ENCODE measurements around the gene HES7. TPM values are rescaled to one million over a fixed set of nuclear protein-coding genes. Genes with fewer than 3 reads are reported as not detected.

Gene HES7
- total RNA-seq, 1 experiment from 2014 or later = 0.61 TPM

DNA sequence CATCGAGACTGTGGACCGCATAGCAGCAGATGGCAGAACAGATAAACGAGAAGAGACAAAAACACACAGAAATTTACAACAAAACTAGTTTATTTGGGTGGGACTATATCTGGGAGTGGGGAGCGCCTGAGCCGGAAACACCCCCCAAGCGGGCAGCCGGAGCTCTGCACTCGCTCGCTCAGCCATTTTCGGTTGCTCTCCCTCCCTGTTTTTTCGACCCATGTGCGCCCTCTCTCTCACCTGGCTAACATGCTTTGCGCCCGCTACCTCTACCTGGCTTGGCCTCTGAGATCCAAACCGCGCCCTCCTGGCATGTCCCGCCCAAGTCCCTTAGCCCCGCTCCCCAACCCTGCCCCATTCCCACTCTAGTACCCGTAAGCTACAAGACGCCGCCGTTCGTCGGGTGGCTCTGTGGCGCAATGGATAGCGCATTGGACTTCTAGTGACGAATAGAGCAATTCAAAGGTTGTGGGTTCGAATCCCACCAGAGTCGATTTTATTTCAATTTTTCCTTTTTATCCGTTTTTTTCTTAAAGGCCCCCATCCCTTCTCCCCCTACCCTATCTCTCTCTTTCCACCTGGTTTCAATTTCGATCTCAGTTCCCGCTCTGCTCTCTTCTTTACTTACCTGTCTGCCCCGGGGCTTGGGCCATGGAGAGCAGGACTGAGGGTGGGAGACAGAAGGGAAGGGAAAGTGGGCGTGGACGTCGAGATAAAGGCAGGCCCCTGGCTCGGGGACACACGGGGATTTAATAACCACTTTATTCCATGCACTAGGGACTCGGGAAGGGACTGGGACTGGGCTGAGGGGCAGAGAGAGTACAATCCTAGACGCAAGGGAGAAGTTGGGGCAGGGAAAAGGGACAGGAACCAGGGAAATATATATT lies 3.1 kb downstream of the HES7 start:
- H3K36me3 ChIP-seq (ENCODE audit: control insufficient read depth in 1 of 2, insufficient read depth in 2 of 2, low read length in 2 of 2) = no peaks in the 10 kb centered on the region
- no peaks in the 10 kb centered on the region for H3K9me2 ChIP-seq (ENCODE audit: insufficient read depth)
- H3K27me3 ChIP-seq (ENCODE audit: insufficient read depth, low read length) = no peaks in the 10 kb centered on the region
- peak overlapping the region; percentile 52 to 61 for H3K4me3 ChIP-seq (replicated peaks in 1 of 2; ENCODE audit: low read depth in 1 of 2, low read length in 2 of 2)
- BruUV-seq (replicated peaks) = no TSS peak
- peak overlapping the region; percentile 63 for H3K9ac ChIP-seq (ENCODE audit: low read length)
- H2AFZ ChIP-seq (ENCODE audit: low read depth, low read length, poor library complexity, severe bottlenecking) = peak overlapping the region; percentile 77
- H4K20me1 ChIP-seq (ENCODE audit: insufficient read depth) = peaks cover 3% of the 10 kb centered on the region; the same call in 1 of the 2 replicates
- peak; percentile 88 for DNase-seq (ENCODE audit: low read depth, low spot score)
- H3K79me2 ChIP-seq (ENCODE audit: insufficient read depth, low read length) = no peaks in the 10 kb centered on the region
- ATAC-seq = peak; percentile 39
- H3K27ac ChIP-seq (ENCODE audit: low read depth, low read length) = peak overlapping the region; percentile 62
- CTCF ChIA-PET = interaction anchor here (1.0 to 4.0 kb wide), 10 partner anchors 10 to 101 kb away, joined by 3 to 26 read pairs (median 7); partner anchors contain the start of gene AURKB
- POLR2A ChIA-PET = interaction anchor here (1.0 to 4.1 kb wide), 8 partner anchors 10 to 101 kb away, joined by 3 to 43 read pairs (median 5); partner anchors contain the start of gene AURKB
- H3K4me1 ChIP-seq (ENCODE audit: control insufficient read depth in 1 of 2, insufficient read depth in 2 of 2, low read length in 2 of 2) = peaks cover 23 to 73% of the 10 kb centered on the region in 2 experiments
- intact Hi-C loops (cut with micrococcal nuclease) = loop anchor here (2.0 to 10.0 kb wide), 3 partner anchors 18 to 264 kb away; partner anchors contain the start of gene RPL26
- H3K9me3 ChIP-seq (ENCODE audit: control insufficient read depth in 1 of 2, insufficient read depth in 1 of 2, low read depth in 1 of 2, low read length in 2 of 2) = no peaks in the 10 kb centered on the region
- TF ChIP-seq POLR2AphosphoS5 (IDR thresholded peaks at IDR 0.05; ENCODE audit: low read depth, low read length) (no peak; the same call in 1 of the 2 replicates), EZH2 (IDR thresholded peaks at IDR 0.05) (no peak), SIN3A (IDR thresholded peaks at IDR 0.05; ENCODE audit: low read depth) (no peak), POLR2A (IDR thresholded peaks at IDR 0.05; ENCODE audit: borderline replicate concordance, extremely low read depth, insufficient read depth, insufficient read length) (no peak), CEBPB (IDR thresholded peaks at IDR 0.05; ENCODE audit: low read depth) (no peak), ELF1 (IDR thresholded peaks at IDR 0.05; ENCODE audit: borderline replicate concordance, low read depth) (no peak), SRF (IDR thresholded peaks at IDR 0.05; ENCODE audit: low read depth) (no peak), RAD21 (IDR thresholded peaks at IDR 0.05; ENCODE audit: low read depth) (0 out of 2 replicates have a peak, but pooled peaks have one; percentile 12), FOSL1 (IDR thresholded peaks at IDR 0.05; ENCODE audit: low read depth) (no peak), CBX3 (IDR thresholded peaks at IDR 0.05; ENCODE audit: low read depth) (0 out of 2 replicates have a peak, but pooled peaks have one; percentile 31)
- TF ChIP-seq, protein P1, sequence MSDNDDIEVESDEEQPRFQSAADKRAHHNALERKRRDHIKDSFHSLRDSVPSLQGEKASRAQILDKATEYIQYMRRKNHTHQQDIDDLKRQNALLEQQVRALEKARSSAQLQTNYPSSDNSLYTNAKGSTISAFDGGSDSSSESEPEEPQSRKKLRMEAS (IDR thresholded peaks at IDR 0.05) = peak; percentile 67
- TF ChIP-seq, protein P2, sequence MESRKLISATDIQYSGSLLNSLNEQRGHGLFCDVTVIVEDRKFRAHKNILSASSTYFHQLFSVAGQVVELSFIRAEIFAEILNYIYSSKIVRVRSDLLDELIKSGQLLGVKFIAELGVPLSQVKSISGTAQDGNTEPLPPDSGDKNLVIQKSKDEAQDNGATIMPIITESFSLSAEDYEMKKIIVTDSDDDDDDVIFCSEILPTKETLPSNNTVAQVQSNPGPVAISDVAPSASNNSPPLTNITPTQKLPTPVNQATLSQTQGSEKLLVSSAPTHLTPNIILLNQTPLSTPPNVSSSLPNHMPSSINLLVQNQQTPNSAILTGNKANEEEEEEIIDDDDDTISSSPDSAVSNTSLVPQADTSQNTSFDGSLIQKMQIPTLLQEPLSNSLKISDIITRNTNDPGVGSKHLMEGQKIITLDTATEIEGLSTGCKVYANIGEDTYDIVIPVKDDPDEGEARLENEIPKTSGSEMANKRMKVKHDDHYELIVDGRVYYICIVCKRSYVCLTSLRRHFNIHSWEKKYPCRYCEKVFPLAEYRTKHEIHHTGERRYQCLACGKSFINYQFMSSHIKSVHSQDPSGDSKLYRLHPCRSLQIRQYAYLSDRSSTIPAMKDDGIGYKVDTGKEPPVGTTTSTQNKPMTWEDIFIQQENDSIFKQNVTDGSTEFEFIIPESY (IDR thresholded peaks at IDR 0.05; ENCODE audit: extremely low read depth, insufficient replicate concordance, low read length) = peak; percentile 64
- TF ChIP-seq, protein P3, sequence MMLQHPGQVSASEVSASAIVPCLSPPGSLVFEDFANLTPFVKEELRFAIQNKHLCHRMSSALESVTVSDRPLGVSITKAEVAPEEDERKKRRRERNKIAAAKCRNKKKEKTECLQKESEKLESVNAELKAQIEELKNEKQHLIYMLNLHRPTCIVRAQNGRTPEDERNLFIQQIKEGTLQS (IDR thresholded peaks at IDR 0.05) = peak; percentile 94
- TF ChIP-seq, protein P4, sequence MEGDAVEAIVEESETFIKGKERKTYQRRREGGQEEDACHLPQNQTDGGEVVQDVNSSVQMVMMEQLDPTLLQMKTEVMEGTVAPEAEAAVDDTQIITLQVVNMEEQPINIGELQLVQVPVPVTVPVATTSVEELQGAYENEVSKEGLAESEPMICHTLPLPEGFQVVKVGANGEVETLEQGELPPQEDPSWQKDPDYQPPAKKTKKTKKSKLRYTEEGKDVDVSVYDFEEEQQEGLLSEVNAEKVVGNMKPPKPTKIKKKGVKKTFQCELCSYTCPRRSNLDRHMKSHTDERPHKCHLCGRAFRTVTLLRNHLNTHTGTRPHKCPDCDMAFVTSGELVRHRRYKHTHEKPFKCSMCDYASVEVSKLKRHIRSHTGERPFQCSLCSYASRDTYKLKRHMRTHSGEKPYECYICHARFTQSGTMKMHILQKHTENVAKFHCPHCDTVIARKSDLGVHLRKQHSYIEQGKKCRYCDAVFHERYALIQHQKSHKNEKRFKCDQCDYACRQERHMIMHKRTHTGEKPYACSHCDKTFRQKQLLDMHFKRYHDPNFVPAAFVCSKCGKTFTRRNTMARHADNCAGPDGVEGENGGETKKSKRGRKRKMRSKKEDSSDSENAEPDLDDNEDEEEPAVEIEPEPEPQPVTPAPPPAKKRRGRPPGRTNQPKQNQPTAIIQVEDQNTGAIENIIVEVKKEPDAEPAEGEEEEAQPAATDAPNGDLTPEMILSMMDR (IDR thresholded peaks at IDR 0.05 in 2 of 3, conservative IDR thresholded peaks at IDR 0.05 in 1 of 3; ENCODE audit: borderline replicate concordance in 1 of 3, insufficient read depth in 1 of 3, low read depth in 2 of 3, low read length in 2 of 3) = peak in 2 of 3 experiments; percentile 35 to 43; a peak in 3 of 6 replicates
- TF ChIP-seq, protein P5, sequence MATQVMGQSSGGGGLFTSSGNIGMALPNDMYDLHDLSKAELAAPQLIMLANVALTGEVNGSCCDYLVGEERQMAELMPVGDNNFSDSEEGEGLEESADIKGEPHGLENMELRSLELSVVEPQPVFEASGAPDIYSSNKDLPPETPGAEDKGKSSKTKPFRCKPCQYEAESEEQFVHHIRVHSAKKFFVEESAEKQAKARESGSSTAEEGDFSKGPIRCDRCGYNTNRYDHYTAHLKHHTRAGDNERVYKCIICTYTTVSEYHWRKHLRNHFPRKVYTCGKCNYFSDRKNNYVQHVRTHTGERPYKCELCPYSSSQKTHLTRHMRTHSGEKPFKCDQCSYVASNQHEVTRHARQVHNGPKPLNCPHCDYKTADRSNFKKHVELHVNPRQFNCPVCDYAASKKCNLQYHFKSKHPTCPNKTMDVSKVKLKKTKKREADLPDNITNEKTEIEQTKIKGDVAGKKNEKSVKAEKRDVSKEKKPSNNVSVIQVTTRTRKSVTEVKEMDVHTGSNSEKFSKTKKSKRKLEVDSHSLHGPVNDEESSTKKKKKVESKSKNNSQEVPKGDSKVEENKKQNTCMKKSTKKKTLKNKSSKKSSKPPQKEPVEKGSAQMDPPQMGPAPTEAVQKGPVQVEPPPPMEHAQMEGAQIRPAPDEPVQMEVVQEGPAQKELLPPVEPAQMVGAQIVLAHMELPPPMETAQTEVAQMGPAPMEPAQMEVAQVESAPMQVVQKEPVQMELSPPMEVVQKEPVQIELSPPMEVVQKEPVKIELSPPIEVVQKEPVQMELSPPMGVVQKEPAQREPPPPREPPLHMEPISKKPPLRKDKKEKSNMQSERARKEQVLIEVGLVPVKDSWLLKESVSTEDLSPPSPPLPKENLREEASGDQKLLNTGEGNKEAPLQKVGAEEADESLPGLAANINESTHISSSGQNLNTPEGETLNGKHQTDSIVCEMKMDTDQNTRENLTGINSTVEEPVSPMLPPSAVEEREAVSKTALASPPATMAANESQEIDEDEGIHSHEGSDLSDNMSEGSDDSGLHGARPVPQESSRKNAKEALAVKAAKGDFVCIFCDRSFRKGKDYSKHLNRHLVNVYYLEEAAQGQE (IDR thresholded peaks at IDR 0.05; ENCODE audit: low read depth) = no peak
- H3K4me2 ChIP-seq (ENCODE audit: low read length) = peak overlapping the region; percentile 92
- RAD21 ChIA-PET (ENCODE audit: low non-redundant PET in 1 of 2, low total read pairs in 2 of 2, uncharacterized antibody in 2 of 2, unreplicated experiment in 2 of 2) = no interaction called here
